Psoas muscle (tissue), 8 donors: ENCODE measurements around the gene SPINK9. TPM values are rescaled to one million over a fixed set of nuclear protein-coding genes. Genes with fewer than 3 reads are reported as not detected.
"Not testable (repeated sequence)": the region's sequence is repeated elsewhere in the genome, so short reads cannot be mapped to it uniquely, and the experiment has no call there.

Experiments used
- ATAC-seq, 4 donors: fragments of 200-7000 bp; cut with Tn5 transposase; one replicate each; pipeline ENCODE4 v1.9.1; 2020; ENCODE audit warnings: moderate library complexity in 3 of 4, mild to moderate bottlenecking in 2 of 4
- DNase-seq, 2 donors: peaks; one replicate each; pipeline ENCODE4 v3.0.0-alpha.2; 2020
- H3K27ac ChIP-seq: fragments of 200-600 bp; one replicate; pipeline ENCODE4 v1.8.0; 2022
- H3K27me3 ChIP-seq, 3 donors: fragments of 200-600 bp in 1 of 3; one replicate each; pipeline versions ENCODE4 v1.6.1 to v1.8.0; 2013 to 2022; ENCODE audit warnings: low read length in 2 of 3, mild to moderate bottlenecking in 2 of 3, moderate library complexity in 1 of 3; ENCODE audit not compliant: insufficient read depth in 3 of 3
- H3K36me3 ChIP-seq, 2 donors: fragments of 200-600 bp in 1 of 2; one replicate each; pipeline versions ENCODE4 v1.6.1 to v1.8.0; 2013 to 2022; ENCODE audit warnings: low read depth in 1 of 2, mild to moderate bottlenecking in 1 of 2, moderate library complexity in 1 of 2; ENCODE audit not compliant: insufficient read depth in 1 of 2
- H3K4me1 ChIP-seq: fragments of 200-600 bp; one replicate; pipeline ENCODE4 v1.8.0; 2022
- H3K4me3 ChIP-seq: fragments of 200-600 bp; one replicate; pipeline ENCODE4 v1.8.0; 2022; ENCODE audit warnings: mild to moderate bottlenecking
- H3K9me3 ChIP-seq: fragments of 200-600 bp; one replicate; pipeline ENCODE4 v1.8.0; 2022
- WGBS, 3 donors: extraction: QIAGEN DNeasy Blood & Tissue Kit; methylation state at CpG; one replicate each; pipeline versions ENCODE4 v1.1.6 to v1.1.7; 2013; 5-methylcytosine and 5-hydroxymethylcytosine counted together
- intact Hi-C, 2 donors: fragments of 100-400 bp; cut with DNase I; formaldehyde crosslinking; loops; one replicate each; pipeline versions ENCODE4 v1.11.0 to v1.14.2; 2022
- polyA plus RNA-seq, 3 donors: library from polyadenylated mRNA; stranded (reverse); fragments of 200-250 nt; gene quantifications; one replicate each; pipeline ENCODE4 v1.2.3, GENCODE V29; 2013
- total RNA-seq, 4 donors: library from RNA; stranded (reverse); fragmentation: NEBNext Ultra II Directional in 2 of 4; extraction: Animal tissue kit (Norgen Biotek cat#: 25700) in 2 of 4; gene quantifications; one replicate each; pipeline versions ENCODE4 v1.2.1 to v1.2.4, GENCODE V29; 2021 to 2023
- TF ChIP-seq, protein P1 (sequence below): fragments of 200-600 bp; IDR thresholded peaks from one replicate; pipeline ENCODE4 v1.8.0; 2022; ENCODE audit warnings: antibody characterized with exemption
- donor health status: healthy with polysubstance abuse.
- donor health status: DM: no; HTN: no; CAD: no; lungs with moderate emphysema.
- donor health status: Bipolar disorder and iron deficiency.
- donor health status: healthy.
- donor health status: DM: yes; HTN: yes; CAD: no.
- donor health status: DM: no; HTN: no; CAD: no.
- donor health status: DM: no; HTN: no; CAD: no.
- donor health status: DM: yes; HTN: yes; CAD: no.

Gene SPINK9
- total and polyA plus RNA-seq, 7 donors: not detected

DNA sequence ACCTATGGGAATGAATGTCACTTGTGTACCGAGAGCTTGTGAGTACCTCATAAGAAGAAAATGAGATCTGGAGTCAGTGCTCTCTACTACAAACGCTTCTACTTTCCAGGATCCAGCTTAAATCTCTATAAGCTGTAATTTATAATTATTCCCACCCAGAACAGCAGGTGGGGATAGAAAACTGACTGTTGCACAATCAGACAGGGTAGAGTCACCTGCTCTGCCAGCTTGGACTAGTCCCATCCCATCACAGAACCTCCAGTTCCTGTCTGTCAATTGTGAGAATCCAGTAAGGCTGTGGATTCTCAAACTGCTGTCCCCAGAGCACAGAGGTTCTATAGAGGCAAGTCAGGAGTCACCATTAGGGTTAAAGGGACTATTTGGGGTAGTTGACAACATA lies 21.2 kb upstream of the SPINK9 start:
- 74 to 88% (median 87%) methylated on average over 2 of the region's 2 CpGs for WGBS, 3 donors
- no peaks in the 10 kb centered on the region for H3K27me3 ChIP-seq
- ATAC-seq: no peak

DNA sequence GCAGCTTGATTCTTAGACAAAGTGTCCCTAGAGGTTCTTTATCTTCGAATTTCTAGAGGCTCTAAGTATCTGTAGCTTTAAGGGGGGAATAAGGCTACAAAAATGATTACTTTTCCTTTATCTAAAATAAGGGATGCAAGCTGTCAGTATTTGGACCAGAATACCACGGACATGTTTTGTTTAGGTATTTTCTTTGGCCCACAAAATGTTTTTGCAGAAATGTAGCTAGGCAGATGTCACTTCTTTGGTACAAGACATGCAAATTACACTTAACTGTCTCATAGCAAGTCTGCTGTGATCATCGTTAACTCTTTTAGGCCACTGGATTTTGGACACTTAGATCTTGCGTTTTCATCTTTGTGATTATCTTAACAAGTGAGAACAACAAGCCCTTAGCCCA lies 20.6 kb upstream of the SPINK9 start:
- Histone ChIP-seq H3K9me3 (no peaks in the 10 kb centered on the region), H3K27ac (no peak overlapping the region), H3K4me3 (no peak overlapping the region), H3K36me3 (no peaks in the 10 kb centered on the region), H3K27me3 (no peaks in the 10 kb centered on the region), H3K4me1 (no peaks in the 10 kb centered on the region)
- WGBS, 3 donors: 57 to 61% (median 61%) methylated on average over 4 of the region's 4 CpGs
- TF ChIP-seq, protein P1, sequence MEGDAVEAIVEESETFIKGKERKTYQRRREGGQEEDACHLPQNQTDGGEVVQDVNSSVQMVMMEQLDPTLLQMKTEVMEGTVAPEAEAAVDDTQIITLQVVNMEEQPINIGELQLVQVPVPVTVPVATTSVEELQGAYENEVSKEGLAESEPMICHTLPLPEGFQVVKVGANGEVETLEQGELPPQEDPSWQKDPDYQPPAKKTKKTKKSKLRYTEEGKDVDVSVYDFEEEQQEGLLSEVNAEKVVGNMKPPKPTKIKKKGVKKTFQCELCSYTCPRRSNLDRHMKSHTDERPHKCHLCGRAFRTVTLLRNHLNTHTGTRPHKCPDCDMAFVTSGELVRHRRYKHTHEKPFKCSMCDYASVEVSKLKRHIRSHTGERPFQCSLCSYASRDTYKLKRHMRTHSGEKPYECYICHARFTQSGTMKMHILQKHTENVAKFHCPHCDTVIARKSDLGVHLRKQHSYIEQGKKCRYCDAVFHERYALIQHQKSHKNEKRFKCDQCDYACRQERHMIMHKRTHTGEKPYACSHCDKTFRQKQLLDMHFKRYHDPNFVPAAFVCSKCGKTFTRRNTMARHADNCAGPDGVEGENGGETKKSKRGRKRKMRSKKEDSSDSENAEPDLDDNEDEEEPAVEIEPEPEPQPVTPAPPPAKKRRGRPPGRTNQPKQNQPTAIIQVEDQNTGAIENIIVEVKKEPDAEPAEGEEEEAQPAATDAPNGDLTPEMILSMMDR: no peak
- DNase-seq (no peak), ATAC-seq (no peak)
- intact Hi-C loops: no loop called here

More for the DNA sequence above, 21.2 kb upstream of the SPINK9 start:
- H3K27ac ChIP-seq: no peak overlapping the region
- TF ChIP-seq, protein P1: no peak
- H3K9me3 ChIP-seq: no peaks in the 10 kb centered on the region
- no peak for DNase-seq
- intact Hi-C loops: no loop called here
- H3K4me1 ChIP-seq: no peaks in the 10 kb centered on the region
- H3K4me3 ChIP-seq: no peak overlapping the region
- no peaks in the 10 kb centered on the region for H3K36me3 ChIP-seq

DNA sequence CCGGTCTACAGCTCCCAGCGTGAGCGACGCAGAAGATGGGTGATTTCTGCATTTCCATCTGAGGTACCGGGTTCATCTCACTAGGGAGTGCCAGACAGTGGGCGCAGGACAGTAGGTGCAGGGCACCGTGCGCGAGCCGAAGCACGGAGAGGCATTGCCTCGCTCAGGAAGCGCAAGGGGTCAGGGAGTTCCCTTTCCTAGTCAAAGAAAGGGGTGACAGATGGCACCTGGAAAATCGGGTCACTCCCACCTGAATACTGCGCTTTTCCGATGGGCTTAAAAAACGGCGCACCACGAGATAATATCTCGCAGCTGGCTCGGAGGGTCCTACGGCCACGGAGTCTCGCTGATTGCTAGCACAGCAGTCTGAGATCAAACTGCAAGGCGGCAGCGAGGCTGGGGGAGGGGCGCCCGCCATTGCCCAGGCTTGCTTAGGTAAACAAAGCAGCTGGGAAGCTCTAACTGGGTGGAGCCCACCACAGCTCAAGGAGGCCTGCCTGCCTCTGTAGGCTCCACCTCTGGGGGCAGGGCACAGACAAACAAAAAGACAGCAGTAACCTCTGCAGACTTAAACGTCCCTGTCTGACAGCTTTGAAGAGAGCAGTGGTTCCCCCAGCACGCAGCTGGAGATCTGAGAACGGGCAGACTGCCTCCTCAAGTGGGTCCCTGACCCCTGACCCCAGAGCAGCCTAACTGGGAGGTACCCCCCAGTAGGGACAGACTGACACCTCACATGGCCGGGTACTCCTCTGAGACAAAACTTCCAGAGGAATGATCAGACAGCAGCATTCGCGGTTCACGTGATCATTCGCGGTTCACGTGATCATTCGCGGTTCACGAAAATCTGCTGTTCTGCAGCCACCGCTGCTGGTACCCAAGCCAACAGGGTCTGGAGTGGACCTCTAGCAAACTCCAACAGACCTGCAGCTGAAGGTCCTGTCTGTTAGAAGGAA lies 15.1 kb upstream of the SPINK9 start:
- H3K4me1 ChIP-seq, H3K36me3 ChIP-seq, intact Hi-C loops, H3K27me3 ChIP-seq, H3K27ac ChIP-seq, H3K9me3 ChIP-seq, DNase-seq, ATAC-seq: not testable (repeated sequence)
- H3K4me3 ChIP-seq: peak overlapping the region; percentile 35
- 10 to 62% (median 47%) methylated on average over 34 to 42 of the region's 42 CpGs for WGBS, 3 donors

DNA sequence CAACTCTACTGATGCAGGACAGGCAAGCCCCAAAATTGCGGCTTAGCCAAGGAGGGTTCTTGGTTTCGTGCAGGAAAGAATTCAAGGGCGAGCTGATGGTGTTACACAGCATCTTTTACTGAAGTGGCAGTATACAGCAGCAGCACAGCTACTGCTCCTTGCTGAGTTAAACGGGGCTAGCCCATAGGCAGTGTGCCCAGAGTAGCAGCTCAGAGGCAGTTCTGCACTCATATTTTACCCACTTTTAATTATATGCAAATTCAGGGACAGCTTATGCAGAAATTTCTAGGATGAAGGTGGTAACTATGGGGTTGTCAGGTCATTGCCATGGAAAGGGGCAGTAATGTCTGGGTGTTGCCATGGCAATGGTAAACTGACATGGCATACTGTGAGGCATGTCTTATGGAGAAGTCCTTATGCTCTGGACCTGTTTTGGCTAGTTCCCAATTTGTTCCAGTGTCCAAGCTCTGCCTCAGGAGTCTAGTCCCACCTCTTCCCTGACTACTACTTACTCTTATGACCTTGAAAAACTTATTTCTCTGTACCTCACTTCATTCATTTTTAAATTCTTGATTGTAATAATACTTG lies 2.0 kb upstream of the SPINK9 start:
- Histone ChIP-seq H3K4me3 (no peak overlapping the region), H3K9me3 (no peaks in the 10 kb centered on the region), H3K27me3 (no peaks in the 10 kb centered on the region), H3K4me1 (no peaks in the 10 kb centered on the region), H3K36me3 (no peaks in the 10 kb centered on the region), H3K27ac (no peak overlapping the region)
- ATAC-seq (no peak), DNase-seq (no peak)
- intact Hi-C loops: no loop called here
- TF ChIP-seq, protein P1: no peak
- 89 to 92% (median 91%) methylated on average over 4 of the region's 4 CpGs for WGBS, 3 donors

DNA sequence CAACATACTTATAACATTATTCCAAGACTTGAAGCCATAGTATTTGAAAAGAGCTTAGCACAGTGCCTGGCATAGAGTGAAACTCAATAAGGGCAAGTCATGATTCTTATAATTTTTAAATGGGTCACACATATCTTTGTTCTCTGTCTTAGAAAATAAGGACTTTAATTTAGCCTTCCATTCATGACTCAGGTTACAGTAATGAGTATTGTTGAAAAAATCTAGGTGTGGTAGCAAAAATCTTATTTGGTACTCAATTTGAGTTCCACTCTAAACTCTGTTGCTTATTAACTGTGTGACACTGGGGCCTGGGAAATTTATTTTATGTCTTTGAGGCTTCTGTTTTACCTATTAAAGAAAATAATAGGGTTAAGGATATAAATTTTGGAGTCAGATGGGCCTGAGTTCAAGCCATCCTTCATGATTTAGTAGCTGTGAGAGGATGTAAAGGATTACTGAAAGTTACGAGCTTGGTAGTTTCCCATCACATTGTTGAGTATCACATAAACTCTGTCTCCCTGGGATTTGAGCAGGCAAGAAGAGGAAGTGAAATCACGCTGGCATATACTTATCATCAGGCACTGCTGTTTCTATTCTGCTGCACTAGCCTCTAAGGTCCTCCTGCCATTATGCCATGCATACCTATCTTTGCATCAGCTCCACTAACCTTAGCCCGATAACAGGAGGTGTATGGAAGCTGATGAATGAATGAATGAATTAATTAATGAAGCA lies 1.5 kb downstream of the SPINK9 start:
- 76 to 82% (median 77%) methylated on average over 3 of the region's 3 CpGs for WGBS, 3 donors
- no peak for ATAC-seq

More for the DNA sequence above, 1.5 kb downstream of the SPINK9 start:
- Histone ChIP-seq H3K4me1 (no peaks in the 10 kb centered on the region), H3K27me3 (no peaks in the 10 kb centered on the region), H3K9me3 (no peaks in the 10 kb centered on the region), H3K4me3 (no peak overlapping the region), H3K36me3 (no peaks in the 10 kb centered on the region), H3K27ac (no peak overlapping the region)
- intact Hi-C loops: no loop called here
- DNase-seq: no peak
- TF ChIP-seq, protein P1: no peak
